Esophagus squamous epithelium (tissue), 5 donors: ENCODE data around the gene PTPRJ. TPM values are rescaled to one million over a fixed set of nuclear protein-coding genes. Genes with fewer than 3 reads are reported as not detected.
A peak's percentile ranks its signal among the peaks of the same experiment; 100 is the strongest.
"Not testable (repeated sequence)": the region's sequence is repeated elsewhere in the genome, so short reads cannot be mapped to it uniquely, and the experiment has no call there.

Experiments used
- DNase-seq: peaks from one replicate; lab custom pipeline; 2025; lab: John Stamatoyannopoulos, UW
- H3K27ac ChIP-seq, 4 donors: fragments of 200-600 bp; sonication (generic); one replicate each; pipeline ENCODE4 v1.5.1; 2016 to 2019; ENCODE audit warnings: mild to moderate bottlenecking in 1 of 4
- H3K27me3 ChIP-seq, 4 donors: fragments of 200-600 bp; sonication (generic); 1 replicate in 3 of 4; 2 replicates in 1 of 4; pipeline versions ENCODE4 v1.5.1 to v1.6.0; 2017 to 2021; ENCODE audit warnings: antibody characterized with exemption in 1 of 4
- H3K36me3 ChIP-seq, 3 donors: fragments of 200-600 bp; sonication (generic); one replicate each; pipeline ENCODE4 v1.5.1; 2016 to 2019
- H3K4me1 ChIP-seq, 3 donors: fragments of 200-600 bp; sonication (generic); one replicate each; pipeline ENCODE4 v1.5.1; 2017 to 2019
- H3K4me3 ChIP-seq, 4 donors: fragments of 200-600 bp; sonication (generic); 1 replicate in 3 of 4; 2 replicates in 1 of 4; pipeline ENCODE4 v1.5.1; 2016 to 2019; ENCODE audit warnings: mild to moderate bottlenecking in 2 of 4, moderate library complexity in 1 of 4
- H3K9me3 ChIP-seq, 3 donors: fragments of 200-600 bp; sonication (generic); one replicate each; pipeline ENCODE4 v1.5.1; 2016 to 2019
- POLR2A ChIP-seq, 4 donors: fragments of 450-650 bp; IDR thresholded peaks; one replicate each; pipeline ENCODE4 v1.6.1; 2017; ENCODE audit warnings: antibody characterized with exemption in 4 of 4, mild to moderate bottlenecking in 4 of 4, moderate library complexity in 3 of 4
- WGBS, 2 donors: methylation state at CpG; one replicate each; pipeline ENCODE4 v1.1.5; 2018; 5-methylcytosine and 5-hydroxymethylcytosine counted together
- intact Hi-C: fragments of 100-400 bp; cut with DNase I; formaldehyde crosslinking; loops from one replicate; pipeline ENCODE4 v1.15.0; 2022
- total RNA-seq, 4 donors: library from RNA; depleted of rRNA; stranded (reverse); fragments of >200 nt; gene quantifications; one replicate each; pipeline ENCODE4 v1.1.0, GENCODE V29; 2016
- TF ChIP-seq, protein P1 (sequence below), 6 experiments: fragments of 450-650 bp in 4 of 6; fragments of 200-600 bp in 2 of 6; sonication (generic) in 2 of 6; IDR thresholded peaks; one replicate each; pipeline ENCODE4 v1.5.1; 2016 to 2019; ENCODE audit warnings: antibody characterized with exemption in 6 of 6, mild to moderate bottlenecking in 4 of 6, moderate library complexity in 4 of 6
- donor health status: DM: yes; HTN: yes; CAD: no.

The PTPRJ gene
- total RNA-seq, 4 donors from 2014 or later, result 1.7 to 11.6 (median 3.4) TPM

DNA sequence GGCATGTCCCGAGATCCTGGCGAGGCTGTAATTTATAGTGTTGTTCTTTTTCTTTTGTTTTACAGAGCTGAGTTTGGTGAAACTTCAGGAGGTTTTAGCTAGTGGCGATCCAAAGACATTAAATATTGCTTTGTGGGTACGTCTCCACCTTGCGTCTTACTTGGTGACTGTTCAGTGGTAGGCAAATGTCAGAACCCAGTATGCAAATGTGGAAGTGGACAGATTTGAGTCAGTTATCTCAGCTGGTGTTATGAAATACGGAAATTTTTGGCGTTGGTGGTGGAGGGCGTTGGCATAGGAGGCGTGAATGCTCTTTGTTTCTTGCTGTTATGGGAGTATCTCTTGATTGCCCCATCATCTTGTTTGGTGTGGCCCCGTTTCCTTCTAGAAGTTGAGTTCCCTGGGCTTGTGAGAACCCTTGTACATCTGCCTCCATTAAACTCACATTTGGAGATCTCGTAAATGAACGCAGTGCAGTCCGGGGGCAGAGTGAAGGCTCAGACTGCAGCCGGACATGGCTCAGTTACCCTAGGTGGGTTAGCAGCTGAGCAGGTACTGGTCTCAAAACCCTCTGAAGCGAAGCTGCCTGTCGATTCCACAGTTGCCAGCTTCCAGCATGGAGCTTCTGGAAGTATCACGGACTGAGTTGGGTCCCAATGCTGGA lies 39.9 kb downstream of the PTPRJ start:
- Histone ChIP-seq H3K27ac (peak overlapping the region in 1 of 4 donors; percentile 65), H3K4me3 (peak overlapping the region in 1 of 4 donors; percentile 6), H3K27me3 (no peaks in the 10 kb centered on the region), H3K36me3 (no peaks in the 10 kb centered on the region), H3K4me1 (peaks cover 0 to 36% (median 4%) of the 10 kb centered on the region in 3 donors), H3K9me3 (no peaks in the 10 kb centered on the region)
- no peak for DNase-seq
- WGBS, 2 donors, result 69 to 71% methylated on average over 12 to 15 of the region's 17 CpGs
- intact Hi-C loops, result no loop called here
- TF ChIP-seq POLR2A (IDR thresholded peaks at IDR 0.05), result no peak
- TF ChIP-seq, protein P1, sequence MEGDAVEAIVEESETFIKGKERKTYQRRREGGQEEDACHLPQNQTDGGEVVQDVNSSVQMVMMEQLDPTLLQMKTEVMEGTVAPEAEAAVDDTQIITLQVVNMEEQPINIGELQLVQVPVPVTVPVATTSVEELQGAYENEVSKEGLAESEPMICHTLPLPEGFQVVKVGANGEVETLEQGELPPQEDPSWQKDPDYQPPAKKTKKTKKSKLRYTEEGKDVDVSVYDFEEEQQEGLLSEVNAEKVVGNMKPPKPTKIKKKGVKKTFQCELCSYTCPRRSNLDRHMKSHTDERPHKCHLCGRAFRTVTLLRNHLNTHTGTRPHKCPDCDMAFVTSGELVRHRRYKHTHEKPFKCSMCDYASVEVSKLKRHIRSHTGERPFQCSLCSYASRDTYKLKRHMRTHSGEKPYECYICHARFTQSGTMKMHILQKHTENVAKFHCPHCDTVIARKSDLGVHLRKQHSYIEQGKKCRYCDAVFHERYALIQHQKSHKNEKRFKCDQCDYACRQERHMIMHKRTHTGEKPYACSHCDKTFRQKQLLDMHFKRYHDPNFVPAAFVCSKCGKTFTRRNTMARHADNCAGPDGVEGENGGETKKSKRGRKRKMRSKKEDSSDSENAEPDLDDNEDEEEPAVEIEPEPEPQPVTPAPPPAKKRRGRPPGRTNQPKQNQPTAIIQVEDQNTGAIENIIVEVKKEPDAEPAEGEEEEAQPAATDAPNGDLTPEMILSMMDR (IDR thresholded peaks at IDR 0.05), result peak in 2 of 6 experiments; percentile 5

DNA sequence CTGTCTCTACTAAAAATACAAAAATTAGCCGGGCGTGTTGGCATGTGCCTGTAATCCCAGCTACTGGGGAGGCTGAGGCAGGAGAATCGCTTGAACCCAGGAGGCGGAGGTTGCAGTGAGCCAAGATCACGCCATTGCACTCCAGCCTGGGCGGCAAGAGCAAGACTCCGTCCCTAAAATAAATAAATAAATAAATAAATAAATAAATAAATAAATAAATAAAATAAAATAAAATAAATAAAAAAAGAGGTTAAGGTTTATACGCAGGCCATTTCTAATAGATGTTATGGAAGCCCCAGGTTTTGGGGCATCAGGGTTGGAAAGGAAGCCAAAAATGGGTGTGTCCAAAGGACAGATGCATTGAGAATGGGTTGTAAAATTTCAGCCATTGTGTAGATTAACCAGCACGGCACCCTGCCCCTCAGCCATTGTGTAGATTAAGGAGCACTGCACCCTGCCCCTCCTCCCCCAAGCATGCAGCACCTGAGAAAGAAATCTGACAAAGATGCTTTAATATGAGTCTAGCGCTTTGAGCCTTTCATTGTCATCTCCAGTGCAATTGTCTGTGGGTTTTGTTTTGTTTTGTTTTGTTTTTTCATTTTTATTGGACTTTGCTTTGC lies 41.0 kb downstream of the PTPRJ start:
- H3K4me3 ChIP-seq, H3K9me3 ChIP-seq, H3K36me3 ChIP-seq, intact Hi-C loops, H3K27me3 ChIP-seq, H3K27ac ChIP-seq, DNase-seq: not testable (repeated sequence)
- H3K4me1 ChIP-seq, result peaks cover 0 to 36% (median 4%) of the 10 kb centered on the region in 3 donors
- WGBS, 2 donors, result 88 to 97% methylated on average over 10 of the region's 10 CpGs

GRCh38 chr11:48022445-48022844 lies 42.1 kb downstream of the PTPRJ start:
- intact Hi-C loops, result no loop called here
- Histone ChIP-seq H3K27me3 (no peaks in the 10 kb centered on the region), H3K27ac (no peak overlapping the region), H3K36me3 (no peaks in the 10 kb centered on the region), H3K4me3 (no peak overlapping the region), H3K4me1 (peaks cover 0 to 32% (median 4%) of the 10 kb centered on the region in 3 donors), H3K9me3 (no peaks in the 10 kb centered on the region)
- DNase-seq, result no peak
- TF ChIP-seq, protein P1 (IDR thresholded peaks at IDR 0.05), result no peak
- TF ChIP-seq POLR2A (IDR thresholded peaks at IDR 0.05), result no peak
- 78 to 79% methylated on average over 4 of the region's 4 CpGs for WGBS, 2 donors

- intact Hi-C loops, DNase-seq, H3K9me3 ChIP-seq, H3K36me3 ChIP-seq, H3K4me3 ChIP-seq, H3K27ac ChIP-seq, H3K27me3 ChIP-seq: not testable (repeated sequence)
- H3K4me1 ChIP-seq, result peaks cover 0 to 28% (median 4%) of the 10 kb centered on the region in 3 donors
- WGBS, 2 donors, result 97% methylated on average over 5 to 7 of the region's 7 CpGs
These were observed 43.2 kb downstream of the PTPRJ start for GRCh38 chr11:48023608-48024007.

DNA sequence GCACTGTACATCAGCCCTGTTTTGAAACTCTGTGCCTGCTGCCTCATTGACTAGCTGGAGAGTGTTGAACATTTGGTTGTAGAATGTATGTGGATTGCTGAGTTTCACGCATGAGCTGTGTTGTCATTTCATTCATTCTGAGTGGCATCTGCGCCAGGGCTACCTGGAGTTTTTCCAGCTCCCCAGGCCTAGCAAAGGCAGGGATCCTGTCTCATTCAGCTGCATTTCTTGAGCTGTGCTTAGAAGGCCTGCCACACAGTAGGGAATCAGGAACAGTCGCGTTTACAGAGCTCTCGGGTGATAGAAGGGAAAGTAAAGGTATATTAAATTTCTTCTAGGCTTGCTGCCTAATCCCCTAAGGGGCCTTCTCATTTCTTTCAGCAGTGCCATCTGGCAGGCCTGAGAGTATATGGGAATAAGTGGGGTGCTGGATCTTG lies 44.3 kb downstream of the PTPRJ start:
- no peak overlapping the region for H3K27ac ChIP-seq
- H3K4me1 ChIP-seq, result peaks cover 0 to 29% (median 7%) of the 10 kb centered on the region in 3 donors
- no peak overlapping the region for H3K4me3 ChIP-seq
- WGBS, 2 donors, result 39 to 42% methylated on average over 4 to 5 of the region's 5 CpGs
- no peaks in the 10 kb centered on the region for H3K9me3 ChIP-seq
- no peaks in the 10 kb centered on the region for H3K27me3 ChIP-seq
- TF ChIP-seq, protein P1 (IDR thresholded peaks at IDR 0.05), result no peak
- no peak for TF ChIP-seq POLR2A (IDR thresholded peaks at IDR 0.05)
- no peaks in the 10 kb centered on the region for H3K36me3 ChIP-seq
- intact Hi-C loops, result no loop called here
- DNase-seq, result no peak

GRCh38 chr11:48025293-48025983 lies 45.1 kb downstream of the PTPRJ start:
- TF ChIP-seq, protein P1 (IDR thresholded peaks at IDR 0.05), result no peak
- no peak for TF ChIP-seq POLR2A (IDR thresholded peaks at IDR 0.05)
- 90 to 94% methylated on average over 7 to 9 of the region's 9 CpGs for WGBS, 2 donors
- DNase-seq, result no peak
- Histone ChIP-seq H3K27me3 (no peaks in the 10 kb centered on the region), H3K4me3 (no peak overlapping the region), H3K9me3 (no peaks in the 10 kb centered on the region), H3K4me1 (peaks cover 0 to 35% (median 9%) of the 10 kb centered on the region in 3 donors), H3K36me3 (no peaks in the 10 kb centered on the region), H3K27ac (no peak overlapping the region)
- intact Hi-C loops, result no loop called here
